Heart left ventricle (tissue), 16 donors: ENCODE data around the gene PTPRK. TPM values are rescaled to one million over a fixed set of nuclear protein-coding genes. Genes with fewer than 3 reads are reported as not detected.

ENCODE experiments used
- ATAC-seq, 4 donors: fragments of 200-7000 bp; cut with Tn5 transposase; one replicate each; pipeline ENCODE4 v1.9.1; 2020 to 2022; ENCODE audit warnings: moderate library complexity in 4 of 4, mild to moderate bottlenecking in 3 of 4, moderate number of reproducible peaks in 1 of 4
- DNase-seq, 5 donors: peaks; one replicate each; pipeline ENCODE4 v3.0.0-alpha.2; 2020
- H3K27ac ChIP-seq, 12 donors: fragments of 200-600 bp; sonication (generic) in 4 of 12; one replicate each; pipeline versions ENCODE4 v1.5.0 to v1.8.0; 2016 to 2022; ENCODE audit warnings: mild to moderate bottlenecking in 2 of 12
- H3K27me3 ChIP-seq, 9 donors: fragments of 200-600 bp; sonication (generic) in 2 of 9; one replicate each; pipeline versions ENCODE4 v1.5.1 to v1.8.0; 2016 to 2022; ENCODE audit warnings: mild to moderate bottlenecking in 3 of 9
- H3K36me3 ChIP-seq, 9 donors: fragments of 200-600 bp; sonication (generic) in 2 of 9; one replicate each; pipeline versions ENCODE4 v1.5.0 to v1.8.0; 2018 to 2022; ENCODE audit warnings: mild to moderate bottlenecking in 2 of 9
- H3K4me1 ChIP-seq, 12 donors: fragments of 200-600 bp; sonication (generic) in 4 of 12; one replicate each; pipeline versions ENCODE4 v1.5.0 to v1.8.0; 2016 to 2022; ENCODE audit warnings: mild to moderate bottlenecking in 3 of 12
- H3K4me3 ChIP-seq, 12 donors: fragments of 200-600 bp; sonication (generic) in 4 of 12; one replicate each; pipeline versions ENCODE4 v1.5.0 to v1.8.0; 2017 to 2022; ENCODE audit warnings: mild to moderate bottlenecking in 9 of 12, moderate library complexity in 4 of 12
- H3K9me3 ChIP-seq, 12 donors: fragments of 200-600 bp; sonication (generic) in 4 of 12; one replicate each; pipeline versions ENCODE4 v1.5.0 to v1.8.0; 2016 to 2022; ENCODE audit warnings: mild to moderate bottlenecking in 1 of 12
- CTCF ChIP-seq, 12 donors: fragments of 200-600 bp; sonication (generic) in 4 of 12; IDR thresholded peaks; one replicate each; pipeline versions ENCODE4 v1.5.0 to v1.8.0; 2018 to 2022; ENCODE audit warnings: antibody characterized with exemption in 12 of 12, mild to moderate bottlenecking in 5 of 12
- POLR2A ChIP-seq, 2 donors: fragments of 450-650 bp; IDR thresholded peaks; one replicate each; pipeline ENCODE4 v1.6.1; 2017; ENCODE audit warnings: antibody characterized with exemption in 2 of 2, mild to moderate bottlenecking in 2 of 2, moderate library complexity in 2 of 2
- WGBS, 4 donors: extraction: QIAGEN DNeasy Blood & Tissue Kit in 2 of 4; methylation state at CpG; one replicate each; pipeline versions ENCODE4 v1.1.5 to v1.1.7; 2013 to 2018; 5-methylcytosine and 5-hydroxymethylcytosine counted together
- intact Hi-C, 10 donors: fragments of 100-400 bp; cut with DNase I; formaldehyde crosslinking; loops; one replicate each; pipeline versions ENCODE4 v1.11.1 to v1.14.2; 2022
- polyA plus RNA-seq, 2 donors: library from polyadenylated mRNA; stranded (reverse); fragments of 200-250 nt; gene quantifications; one replicate each; pipeline ENCODE4 v1.2.3, GENCODE V29; 2013
- total RNA-seq, 9 donors: library from RNA; depleted of rRNA in 2 of 9; stranded (reverse); fragments of >200 nt in 2 of 9; fragmentation: NEBNext Ultra II Directional in 3 of 9; extraction: Animal tissue kit (Norgen Biotek cat#: 25700) in 3 of 9; gene quantifications; one replicate each; pipeline versions ENCODE4 v1.1.0 to v1.2.4, GENCODE V29; 2016 to 2023
- donor health status: ischemic (EF 13 %, LVEDD 7.1; RV severe dilation, severe dysfunction).
- donor health status: healthy with polysubstance abuse.
- donor health status: DM: no; HTN: yes; CAD: no.
- donor health status: DM: no; HTN: no; CAD: no.
- donor health status: ischemic (EF 25% LVEDD 6.9; RV normal size, moderate dysfunction).
- donor health status: ischemic (EF 25% LVEDD 5.7; RV mildly dilated, moderate dysfunction).
- donor health status: healthy.
- donor health status: DM: yes; HTN: yes; CAD: no.
- donor health status: ischemic (EF 35%, LVEDD 5.7; RV mildly dilated, moderate dysfunction).
- donor health status: nonischemic (EF 11% LVEDD 7.7; RV severe dilation, severe dysfunction).
- donor health status: DM: yes; HTN: yes; CAD: no.
- donor health status: PGD.
- donor health status: ischemic (EF 29% LVEDD 5.4; RV normal size, mild dysfunction).
- donor health status: nonischemic (EF 23%, LVEDD 6.1; RV moderate dilation, normal function).

The PTPRK gene
- total and polyA plus RNA-seq, 11 donors = 5.4 to 50.8 (median 38.5) TPM

GRCh38 chr6:128161839-128162238, 358.6 kb downstream of the PTPRK start:
- Histone ChIP-seq H3K4me3 (no peak overlapping the region), H3K27ac (no peak overlapping the region), H3K27me3 (no peaks in the 10 kb centered on the region), H3K36me3 (no peaks in the 10 kb centered on the region), H3K4me1 (peaks cover 0 to 4% (median 0%) of the 10 kb centered on the region in 12 donors), H3K9me3 (no peaks in the 10 kb centered on the region)
- WGBS, 4 donors = 58 to 69% (median 60%) methylated on average over 1 of the region's 1 CpG
- TF ChIP-seq POLR2A (IDR thresholded peaks at IDR 0.05) = no peak
- TF ChIP-seq CTCF (IDR thresholded peaks at IDR 0.05) = no peak
- ATAC-seq (no peak), DNase-seq (no peak)
- intact Hi-C loops = no loop called here

GRCh38 chr6:128161263-128161662, 359.1 kb downstream of the PTPRK start:
- H3K4me3 ChIP-seq = no peak overlapping the region
- no peak for TF ChIP-seq CTCF (IDR thresholded peaks at IDR 0.05)
- no peak for TF ChIP-seq POLR2A (IDR thresholded peaks at IDR 0.05)
- no peak overlapping the region for H3K27ac ChIP-seq
- H3K9me3 ChIP-seq = no peaks in the 10 kb centered on the region
- no peak for DNase-seq
- no peaks in the 10 kb centered on the region for H3K36me3 ChIP-seq
- no peak for ATAC-seq
- intact Hi-C loops = no loop called here
- H3K27me3 ChIP-seq = no peaks in the 10 kb centered on the region
- WGBS, 4 donors = 60 to 85% (median 75%) methylated on average over 1 of the region's 1 CpG
- peaks cover 0 to 4% (median 0%) of the 10 kb centered on the region in 12 donors for H3K4me1 ChIP-seq

- 73 to 77% (median 75%) methylated on average over 4 of the region's 4 CpGs for WGBS, 4 donors
- Histone ChIP-seq H3K27me3 (no peaks in the 10 kb centered on the region), H3K36me3 (no peaks in the 10 kb centered on the region), H3K4me1 (no peaks in the 10 kb centered on the region), H3K4me3 (no peak overlapping the region), H3K9me3 (no peaks in the 10 kb centered on the region), H3K27ac (no peak overlapping the region)
- TF ChIP-seq CTCF (IDR thresholded peaks at IDR 0.05) (no peak), POLR2A (IDR thresholded peaks at IDR 0.05) (no peak)
- intact Hi-C loops = no loop called here
- ATAC-seq = no peak
- DNase-seq = no peak
Measured at GRCh38 chr6:128158496-128158895, 361.9 kb downstream of the PTPRK start.

- TF ChIP-seq CTCF (IDR thresholded peaks at IDR 0.05) (no peak), POLR2A (IDR thresholded peaks at IDR 0.05) (no peak)
- no peak for DNase-seq
- no peak overlapping the region for H3K27ac ChIP-seq
- H3K27me3 ChIP-seq = no peaks in the 10 kb centered on the region
- H3K9me3 ChIP-seq = no peaks in the 10 kb centered on the region
- no peak overlapping the region for H3K4me3 ChIP-seq
- H3K4me1 ChIP-seq = no peaks in the 10 kb centered on the region
- intact Hi-C loops = no loop called here
- 93 to 97% (median 96%) methylated on average over 4 of the region's 4 CpGs for WGBS, 4 donors
- ATAC-seq = no peak
- no peaks in the 10 kb centered on the region for H3K36me3 ChIP-seq
Measured at GRCh38 chr6:128156321-128157111, 363.9 kb downstream of the PTPRK start.
